RCC 7860 (cell line): ENCODE results near the gene ZNF791.
"Not testable (repeated sequence)": the region's sequence is repeated elsewhere in the genome, so short reads cannot be mapped to it uniquely, and the experiment has no call there.

Experiments
- DNase-seq: peaks from one replicate; pipeline ENCODE4 v3.0.0-alpha.2; 2015; ENCODE audit warnings: low spot score
- FAIRE-seq: peaks from 2 replicates; lab custom pipeline; 2012; peaks lifted over from hg19 to GRCh38; lab: Jason Lieb, UNC

The ZNF791 gene

DNA sequence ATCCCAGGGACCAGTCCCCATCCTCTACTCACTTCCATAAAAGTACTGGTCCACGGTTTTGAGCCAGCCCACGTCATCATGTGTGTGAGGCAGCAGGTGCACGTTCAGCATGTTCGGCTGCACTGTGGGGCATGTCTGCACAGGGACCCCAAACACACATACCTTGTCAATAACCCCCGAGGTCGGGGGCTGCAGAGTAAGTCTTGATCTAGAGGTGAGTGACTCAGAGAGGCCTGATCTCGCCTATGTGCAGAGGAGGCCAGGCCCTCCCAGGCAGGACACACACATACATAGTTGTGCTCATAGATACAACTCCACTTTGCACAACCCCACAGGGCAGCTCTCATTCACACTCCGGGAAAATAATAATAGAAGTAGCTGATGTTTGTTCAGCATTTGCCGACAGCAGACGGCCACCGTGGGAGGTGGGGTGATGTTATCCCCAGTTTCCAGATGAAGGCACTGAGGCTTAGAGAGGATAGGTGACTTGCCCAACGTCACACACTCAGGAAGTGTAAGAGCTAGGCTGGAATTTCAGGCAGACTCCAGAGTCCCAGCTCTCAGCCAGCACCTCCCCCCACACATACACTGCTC, 55.0 kb downstream of the ZNF791 start:
- DNase-seq, result peak; percentile 20
- no peak for FAIRE-seq

DNA sequence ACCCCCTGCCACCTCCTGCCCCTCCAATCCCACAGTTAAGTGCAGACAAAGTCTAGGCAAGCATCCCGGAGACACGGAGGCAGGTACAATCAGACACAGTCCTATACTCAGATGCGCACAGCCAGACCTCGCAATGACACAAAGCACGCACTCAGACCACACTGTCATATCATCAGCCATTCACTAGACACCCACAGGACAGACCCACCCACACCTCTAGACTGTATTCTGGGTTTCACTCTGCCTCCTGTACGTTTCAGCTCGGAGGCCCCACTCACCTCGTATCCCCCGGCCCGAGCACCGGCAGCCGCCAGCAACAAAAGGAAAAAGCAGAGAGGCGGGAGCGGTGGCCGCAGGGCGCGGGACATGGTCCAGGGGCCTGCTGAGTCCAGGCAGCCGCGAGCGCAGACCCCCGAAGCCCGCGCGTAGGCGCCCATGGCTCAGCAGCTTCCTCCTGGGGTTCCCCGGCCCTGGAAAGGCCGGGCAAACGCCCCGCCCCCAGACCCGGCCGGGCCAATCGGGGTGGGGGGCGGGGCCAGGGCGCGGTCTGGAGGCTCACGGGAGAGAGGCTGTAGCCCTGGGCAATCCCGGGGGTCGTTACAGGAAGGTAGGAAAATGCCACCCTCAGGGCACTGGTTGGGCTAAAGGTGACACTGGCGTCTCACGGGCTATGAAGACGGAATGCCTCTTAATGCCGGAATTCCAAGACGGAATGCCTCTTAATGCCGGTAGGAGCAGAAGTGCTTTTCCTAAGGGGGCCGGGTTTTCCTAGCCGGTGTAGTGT, 55.7 kb downstream of the ZNF791 start, which contains the start of the genes MAN2B1 and WDR83:
Gene MAN2B1 (minus strand): TSS at position 478 of the 784 bp plus-strand sequence. CDS start 41 bp downstream, at position 437.
Gene WDR83 (plus strand): TSS at position 543 of the 784 bp plus-strand sequence. CDS start 2,984 bp downstream, outside the sequence.
- FAIRE-seq (no peak), DNase-seq (peak; percentile 34)

DNA sequence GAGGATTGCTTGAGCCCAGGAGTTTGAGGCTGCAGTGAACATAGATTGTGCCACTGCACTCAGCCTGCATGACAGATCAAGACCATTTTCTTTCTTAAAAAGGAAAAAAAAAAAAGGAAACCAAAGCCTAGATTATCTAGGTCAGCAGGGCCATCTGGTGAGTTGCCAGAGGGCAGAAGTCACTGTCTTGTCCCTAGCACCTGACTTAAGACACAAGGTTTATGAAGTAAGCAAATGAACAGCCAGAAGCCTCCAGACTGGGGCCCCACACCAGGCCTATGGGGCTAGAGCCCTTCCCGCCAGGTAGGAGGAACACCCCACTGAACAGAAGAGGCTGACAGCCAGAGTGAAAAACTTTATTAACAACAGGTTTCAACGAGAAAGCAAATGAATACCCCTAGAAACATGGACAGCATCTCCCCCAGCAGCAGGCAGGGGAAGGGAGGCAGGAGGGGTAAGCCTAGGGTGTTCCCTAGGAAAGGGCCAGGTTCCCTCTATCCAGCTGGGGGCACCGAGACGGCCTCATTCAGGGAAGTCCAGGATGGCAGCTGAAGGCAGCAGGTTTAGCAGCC, 57.1 kb downstream of the ZNF791 start:
- FAIRE-seq, result no peak
- DNase-seq, result no peak

DNA sequence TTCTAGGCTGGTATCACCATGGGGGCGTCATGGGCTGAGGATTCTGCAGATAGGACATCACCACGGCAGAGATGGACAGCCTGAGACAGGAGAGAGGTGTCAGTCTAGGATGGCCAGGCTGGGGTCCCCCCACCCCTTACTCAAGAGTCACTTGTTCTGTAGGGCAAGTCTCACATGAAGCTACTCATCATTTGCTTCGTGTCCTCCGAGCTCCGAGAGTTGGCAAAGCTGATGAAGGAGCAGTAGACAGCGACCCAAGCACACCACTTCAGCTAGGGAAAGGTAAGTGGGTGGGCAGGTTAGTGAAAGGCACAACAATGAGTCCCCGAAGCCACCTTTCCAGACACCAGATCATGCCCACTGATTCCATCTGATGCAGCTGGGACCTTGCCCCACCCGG, 57.6 kb downstream of the ZNF791 start:
- FAIRE-seq, result no peak
- no peak for DNase-seq

DNA sequence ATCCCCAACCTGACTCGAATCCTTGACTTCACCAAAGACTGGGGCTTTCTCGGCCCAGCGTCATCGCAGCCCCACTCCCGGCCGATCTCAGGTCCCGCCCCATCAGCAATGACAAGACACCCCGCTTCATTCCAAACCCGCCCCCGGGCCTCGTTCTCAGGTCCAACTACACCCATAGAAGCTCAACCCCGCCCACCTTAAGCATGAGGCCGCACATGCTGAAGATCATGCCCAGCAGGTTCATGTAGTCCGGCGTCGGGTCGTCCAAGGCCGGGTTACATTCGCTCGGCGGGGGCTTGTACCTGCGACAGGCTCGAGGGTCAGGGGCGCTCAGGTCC, 58.2 kb downstream of the ZNF791 start:
- FAIRE-seq (no peak), DNase-seq (peak; percentile 5)

DNA sequence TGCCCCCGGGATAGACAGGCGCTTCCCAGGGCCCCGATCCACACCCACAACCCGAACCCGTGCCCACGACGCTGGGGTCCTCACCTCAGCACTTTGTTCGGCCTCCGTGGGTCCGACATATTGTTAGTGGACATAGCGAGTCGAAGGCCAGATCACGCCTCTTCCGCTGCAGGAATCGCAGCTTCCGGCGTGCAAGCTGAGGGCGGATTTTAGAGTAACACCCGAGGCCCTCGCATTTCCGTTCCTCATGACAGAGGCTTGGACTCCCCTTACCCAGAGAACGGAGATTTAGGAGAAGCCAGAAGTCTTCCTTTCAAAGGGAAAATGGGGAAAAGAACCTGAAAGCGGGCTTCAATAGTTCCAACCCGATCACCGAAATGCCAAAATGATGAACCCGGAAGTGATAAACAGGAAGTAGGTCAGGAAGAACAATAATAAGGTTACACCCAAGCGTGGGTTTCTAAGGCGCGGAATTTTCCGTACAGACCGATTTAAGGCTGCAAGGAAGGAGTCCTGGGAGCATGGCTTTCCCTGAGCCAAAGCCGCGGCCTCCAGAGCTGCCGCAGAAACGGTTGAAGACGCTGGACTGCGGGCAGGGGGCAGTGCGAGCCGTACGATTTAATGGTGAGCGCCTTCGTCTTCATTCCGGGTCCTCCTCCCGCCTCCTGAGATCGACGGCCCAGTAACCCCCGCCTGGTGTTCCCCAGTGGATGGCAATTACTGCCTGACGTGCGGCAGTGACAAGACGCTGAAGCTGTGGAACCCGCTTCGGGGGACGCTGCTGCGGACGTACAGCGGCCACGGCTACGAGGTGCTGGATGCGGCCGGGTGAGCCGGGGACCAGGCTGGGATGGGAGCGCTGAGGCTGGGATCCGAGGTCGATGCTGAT, 58.8 kb downstream of the ZNF791 start:
- DNase-seq (peak; percentile 61), FAIRE-seq (no peak)

DNA sequence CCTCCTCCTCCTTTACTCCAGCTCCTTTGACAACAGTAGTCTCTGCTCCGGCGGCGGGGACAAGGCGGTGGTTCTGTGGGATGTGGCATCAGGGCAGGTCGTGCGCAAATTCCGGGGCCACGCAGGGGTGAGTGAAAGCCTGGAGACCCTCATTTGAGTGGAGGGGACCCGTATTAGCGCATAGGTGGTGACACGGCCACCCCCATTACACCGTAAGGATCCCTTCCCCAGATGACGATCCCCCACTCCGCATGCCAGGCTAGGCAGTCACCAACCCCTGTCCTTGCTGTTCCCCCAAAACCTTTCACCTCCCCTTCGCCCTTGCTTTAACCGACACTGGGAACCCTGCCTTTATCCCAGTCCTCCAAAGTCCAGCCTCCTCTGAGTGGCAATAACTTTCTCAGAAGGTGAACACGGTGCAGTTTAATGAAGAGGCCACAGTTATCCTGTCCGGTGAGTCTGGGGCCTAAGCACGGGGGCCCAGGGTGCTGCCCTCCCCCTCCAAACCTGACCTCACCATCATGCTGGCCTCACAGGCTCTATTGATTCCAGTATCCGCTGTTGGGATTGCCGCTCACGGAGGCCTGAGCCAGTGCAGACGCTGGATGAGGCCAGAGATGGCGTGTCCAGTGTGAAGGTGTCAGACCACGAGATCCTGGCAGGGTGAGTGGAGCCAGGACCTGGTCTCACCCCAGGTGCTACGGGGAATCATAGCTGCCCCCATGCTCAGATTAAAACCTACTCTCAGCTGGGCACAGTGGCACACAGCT, 59.6 kb downstream of the ZNF791 start:
- FAIRE-seq (no peak), DNase-seq (no peak)

DNA sequence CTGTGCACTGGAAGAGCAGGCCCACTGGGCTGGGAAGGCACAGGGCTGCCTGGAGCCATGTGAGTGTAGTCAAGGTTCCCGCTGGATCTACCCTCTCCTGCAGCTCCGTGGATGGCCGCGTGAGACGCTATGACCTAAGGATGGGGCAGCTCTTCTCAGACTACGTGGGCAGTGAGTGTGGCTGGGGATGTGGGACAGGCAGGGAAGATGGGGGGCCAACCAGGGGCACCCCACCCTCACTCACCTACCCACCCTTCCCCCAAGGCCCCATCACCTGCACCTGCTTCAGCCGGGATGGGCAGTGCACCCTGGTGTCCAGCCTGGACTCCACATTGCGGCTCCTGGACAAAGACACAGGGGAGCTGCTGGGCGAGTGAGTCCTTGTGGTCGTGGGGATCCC, 62.0 kb downstream of the ZNF791 start:
- no peak for DNase-seq
- no peak for FAIRE-seq

DNA sequence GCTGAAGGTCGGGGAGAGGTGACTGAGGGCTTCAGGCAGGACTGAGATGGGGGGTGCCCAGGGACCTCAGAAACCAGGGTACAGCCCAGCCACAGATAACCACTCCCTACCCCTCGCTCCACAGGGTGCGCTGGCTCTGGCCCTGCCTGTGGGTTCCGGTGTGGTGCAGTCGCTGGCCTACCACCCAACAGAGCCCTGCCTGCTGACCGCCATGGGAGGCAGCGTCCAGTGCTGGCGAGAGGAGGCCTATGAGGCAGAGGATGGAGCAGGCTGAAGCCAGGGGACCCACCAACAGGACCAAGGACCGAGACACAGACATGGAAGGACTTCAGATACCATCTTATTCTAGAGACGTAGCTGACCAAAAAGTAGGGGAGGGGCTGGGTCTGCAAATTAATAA, 64.7 kb downstream of the ZNF791 start:
- FAIRE-seq, result no peak
- no peak for DNase-seq

DNA sequence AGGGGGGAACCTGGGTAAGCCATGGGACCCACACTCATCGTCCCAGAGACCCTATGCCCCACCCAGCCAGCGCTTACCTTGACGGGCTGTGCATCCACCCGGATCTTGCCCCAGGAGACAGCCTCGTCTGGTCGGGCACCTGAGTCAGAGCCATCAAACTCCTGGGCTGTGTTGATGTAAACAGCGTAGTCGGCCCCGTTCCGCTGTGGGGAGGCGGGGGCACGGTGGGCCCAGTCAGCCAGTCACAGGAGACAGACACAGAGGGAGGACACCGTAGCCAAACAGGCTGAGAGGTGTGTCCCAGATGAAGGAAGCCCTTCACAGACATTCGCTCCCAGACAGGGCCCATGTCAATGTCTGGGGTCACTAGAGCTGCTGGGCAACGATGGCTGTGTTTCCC, 65.2 kb downstream of the ZNF791 start:
- FAIRE-seq, result no peak
- no peak for DNase-seq

DNA sequence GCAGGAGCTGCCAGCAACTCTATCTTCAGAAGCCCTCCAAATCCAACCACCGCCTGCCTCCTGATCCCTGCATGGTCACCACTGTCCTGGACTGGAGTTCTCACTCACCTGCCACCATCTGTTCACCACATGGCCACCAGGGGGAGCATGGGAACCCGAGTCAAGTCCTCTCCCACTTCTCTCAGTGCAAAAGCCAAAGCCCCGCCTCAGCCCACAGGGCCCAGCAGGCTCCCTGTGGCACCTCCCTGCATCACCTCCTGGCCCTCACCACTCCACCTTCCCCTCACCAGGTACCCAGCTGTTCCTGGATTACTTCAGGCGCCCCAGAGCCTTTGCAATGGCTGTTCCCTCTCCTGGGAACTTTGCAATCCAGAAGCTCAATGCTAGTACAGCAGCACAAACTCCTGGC, 65.7 kb downstream of the ZNF791 start:
- no peak for FAIRE-seq
- DNase-seq, result peak; percentile 59

DNA sequence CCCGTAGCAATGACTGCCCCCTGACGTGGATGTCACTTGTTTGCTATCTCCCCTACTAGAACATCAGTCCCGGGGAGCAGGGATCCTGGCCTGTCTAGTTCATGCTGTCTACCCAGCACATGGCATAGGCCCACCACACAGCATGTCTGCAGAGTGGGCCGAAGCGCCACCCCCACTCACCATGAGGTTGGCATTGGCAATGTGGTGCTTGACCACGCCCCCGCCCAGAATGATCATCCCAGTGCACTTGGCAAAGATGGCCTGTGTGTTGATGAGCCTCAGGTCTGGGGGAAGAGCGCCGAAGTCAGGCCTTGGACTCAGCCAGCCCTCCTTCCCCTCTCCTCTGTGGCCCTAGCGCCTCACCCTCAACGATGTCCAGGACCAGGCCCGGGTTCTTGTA, 66.2 kb downstream of the ZNF791 start:
- FAIRE-seq (no peak), DNase-seq (no peak)

DNA sequence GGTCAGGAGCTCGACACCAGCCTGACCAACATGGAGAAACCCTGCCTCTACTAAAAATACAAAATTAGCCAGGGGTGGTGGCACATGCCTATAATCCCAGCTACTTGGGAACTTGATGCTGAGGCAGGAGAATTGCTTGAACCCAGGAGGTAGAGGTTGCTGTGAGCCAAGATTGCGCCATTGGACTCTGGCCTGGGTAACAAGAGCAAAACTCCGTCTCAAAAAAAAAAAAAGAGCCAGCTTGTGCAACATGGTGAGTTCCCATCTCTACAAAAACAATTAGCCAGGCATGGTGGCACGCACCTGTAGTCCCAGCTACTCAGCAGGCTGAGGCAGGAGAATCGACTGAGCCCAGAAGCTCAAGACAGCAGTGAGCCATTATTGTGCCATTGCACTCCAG, 67.3 kb downstream of the ZNF791 start:
- not testable (repeated sequence) for FAIRE-seq, DNase-seq

DNA sequence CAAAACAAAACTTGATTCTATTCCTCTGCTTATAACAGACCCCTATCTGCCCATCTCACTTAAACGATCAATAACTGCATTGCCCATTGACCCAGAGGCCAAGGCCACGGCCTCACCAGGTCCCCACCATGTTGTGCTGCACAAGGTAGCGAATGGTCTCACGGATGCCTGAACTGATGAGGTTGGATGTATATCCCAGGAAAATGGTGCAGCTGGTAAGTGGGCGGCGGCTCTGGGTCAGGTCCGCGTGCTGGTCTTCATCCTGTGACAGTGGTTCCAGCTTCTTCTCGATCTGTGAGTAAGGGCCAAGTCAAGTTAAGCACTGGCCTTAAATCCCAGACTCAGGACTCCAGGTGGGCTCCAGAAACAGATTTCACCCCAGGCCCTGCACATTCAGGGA, 69.3 kb downstream of the ZNF791 start:
- DNase-seq (no peak), FAIRE-seq (no peak)

DNA sequence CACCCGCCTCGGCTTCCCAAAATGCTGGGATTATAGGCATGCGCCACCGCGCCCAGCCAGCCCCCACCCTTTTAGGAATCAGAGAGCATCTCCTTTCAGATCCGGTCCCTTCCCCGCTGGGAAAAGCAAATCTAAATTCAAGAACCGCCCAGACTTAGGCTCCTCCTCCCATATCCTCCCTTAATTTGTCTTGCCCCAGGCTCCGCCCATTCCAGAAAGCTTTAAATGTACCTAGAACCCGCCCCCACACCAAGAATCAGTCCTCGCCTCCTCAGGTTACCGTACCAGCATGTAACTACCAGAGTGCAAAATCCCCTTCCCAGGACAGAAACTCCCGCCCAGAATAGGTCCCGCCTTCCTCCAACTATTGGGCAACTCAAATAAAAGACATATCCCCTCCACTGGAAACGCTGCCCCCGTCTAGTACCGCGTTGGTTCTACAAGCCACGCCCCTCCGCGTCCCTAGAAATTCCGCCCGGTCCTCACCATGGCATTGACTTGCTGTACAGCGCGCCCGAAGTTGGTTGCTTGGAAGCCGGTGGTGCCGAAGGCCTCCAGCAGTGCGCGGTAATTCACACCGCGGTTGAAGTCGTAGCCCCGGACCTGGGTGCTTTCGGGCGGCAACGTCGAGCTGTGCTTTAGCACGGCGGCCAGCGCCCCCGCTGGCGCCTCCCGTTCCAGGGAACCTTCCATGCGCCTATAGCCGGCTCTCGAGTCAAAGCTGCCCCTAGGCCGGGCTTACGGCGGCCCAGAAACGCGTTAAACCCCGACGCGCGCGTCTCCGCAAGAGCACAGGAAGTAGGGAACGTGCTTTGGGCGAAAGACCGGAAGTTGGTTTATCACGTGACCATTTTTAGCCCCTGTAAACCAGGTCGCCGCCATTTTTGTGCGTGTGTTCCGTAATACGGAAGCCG, 70.6 kb downstream of the ZNF791 start, which contains the start of gene DHPS:
Gene DHPS (minus strand): TSS at position 807 of the 914 bp plus-strand sequence. CDS start 114 bp downstream, at position 693.
- DNase-seq, result peak; percentile 96
- peak; percentile 95 for FAIRE-seq
